ENCODE results near the gene MAP7D1. TPM values are rescaled to one million over a fixed set of nuclear protein-coding genes. Genes with fewer than 3 reads are reported as not detected.
A peak's percentile ranks its signal among the peaks of the same experiment; 100 is the strongest.
"Not testable (repeated sequence)": the region's sequence is repeated elsewhere in the genome, so short reads cannot be mapped to it uniquely, and the experiment has no call there.

The MAP7D1 gene
- total RNA-seq, 1 donor from 2014 or later, result 41.0 TPM

DNA sequence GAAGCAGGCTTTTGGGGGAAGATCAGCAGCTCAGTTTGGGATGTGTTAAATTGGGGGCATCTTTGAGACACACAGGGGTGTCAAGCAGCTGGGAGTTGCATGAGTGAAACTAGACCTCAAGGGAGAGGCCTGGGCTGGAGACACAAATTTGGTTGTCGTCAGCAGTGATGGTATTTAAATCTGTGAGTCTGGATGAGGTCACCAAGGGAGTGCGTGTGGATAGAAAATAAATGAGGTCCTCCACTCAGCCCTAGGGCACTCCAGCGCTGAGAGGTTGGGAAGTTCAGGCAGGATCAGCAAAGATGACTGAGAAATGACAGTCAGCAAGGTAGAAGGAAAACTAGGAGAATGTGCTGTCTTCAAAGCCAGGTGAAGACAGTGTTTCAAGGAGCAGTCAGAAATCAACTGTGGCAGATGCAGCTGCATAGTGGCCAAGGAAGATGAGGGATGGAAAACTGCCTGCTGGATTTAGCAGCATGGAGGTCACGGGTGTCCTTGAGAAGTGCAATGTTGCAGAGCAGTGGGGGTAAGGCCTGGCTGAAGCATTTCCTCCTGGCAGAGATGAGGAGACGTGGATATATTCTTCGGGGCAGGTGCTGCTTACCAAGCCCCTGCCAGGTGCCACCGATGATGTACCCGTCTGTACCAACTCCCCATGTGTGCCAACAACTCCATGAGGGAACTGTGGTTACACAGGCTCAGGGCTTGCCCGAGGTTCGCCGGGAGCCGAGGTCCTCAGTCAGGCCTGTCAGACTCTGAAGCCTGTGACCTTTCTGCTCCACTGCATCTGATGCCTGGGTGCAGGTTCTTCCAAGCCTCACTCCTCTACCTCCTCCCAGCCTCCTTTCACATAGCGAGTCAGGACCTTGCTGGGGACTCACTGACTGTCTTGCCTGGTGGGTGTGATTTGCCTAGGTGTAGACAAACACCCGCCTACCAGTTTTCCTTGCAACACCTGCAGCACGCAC lies 11.3 kb downstream of the MAP7D1 start:
- DNase-seq (ENCODE audit: low read depth in 2 of 2), result no peak

DNA sequence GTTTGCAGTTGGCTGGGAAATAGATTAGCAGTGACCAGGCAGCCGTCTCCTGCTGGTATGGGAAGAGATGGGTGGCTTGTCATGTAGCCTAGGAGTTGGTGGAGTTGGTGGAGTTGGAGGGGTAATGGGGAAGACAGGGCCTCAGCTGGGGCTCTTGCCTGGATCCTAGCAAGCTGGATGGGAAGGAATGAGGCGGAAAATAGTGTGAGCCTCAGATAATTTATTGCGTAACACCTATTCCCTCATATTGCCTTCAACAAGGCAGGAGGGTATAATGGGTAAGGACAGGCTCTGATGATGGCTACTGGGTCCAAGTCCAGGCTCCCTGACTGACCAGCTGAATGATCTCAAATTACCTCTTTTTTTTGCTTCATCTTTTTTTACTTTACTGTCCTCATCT lies 12.6 kb downstream of the MAP7D1 start:
- no peak for DNase-seq (ENCODE audit: low read depth in 2 of 2)

DNA sequence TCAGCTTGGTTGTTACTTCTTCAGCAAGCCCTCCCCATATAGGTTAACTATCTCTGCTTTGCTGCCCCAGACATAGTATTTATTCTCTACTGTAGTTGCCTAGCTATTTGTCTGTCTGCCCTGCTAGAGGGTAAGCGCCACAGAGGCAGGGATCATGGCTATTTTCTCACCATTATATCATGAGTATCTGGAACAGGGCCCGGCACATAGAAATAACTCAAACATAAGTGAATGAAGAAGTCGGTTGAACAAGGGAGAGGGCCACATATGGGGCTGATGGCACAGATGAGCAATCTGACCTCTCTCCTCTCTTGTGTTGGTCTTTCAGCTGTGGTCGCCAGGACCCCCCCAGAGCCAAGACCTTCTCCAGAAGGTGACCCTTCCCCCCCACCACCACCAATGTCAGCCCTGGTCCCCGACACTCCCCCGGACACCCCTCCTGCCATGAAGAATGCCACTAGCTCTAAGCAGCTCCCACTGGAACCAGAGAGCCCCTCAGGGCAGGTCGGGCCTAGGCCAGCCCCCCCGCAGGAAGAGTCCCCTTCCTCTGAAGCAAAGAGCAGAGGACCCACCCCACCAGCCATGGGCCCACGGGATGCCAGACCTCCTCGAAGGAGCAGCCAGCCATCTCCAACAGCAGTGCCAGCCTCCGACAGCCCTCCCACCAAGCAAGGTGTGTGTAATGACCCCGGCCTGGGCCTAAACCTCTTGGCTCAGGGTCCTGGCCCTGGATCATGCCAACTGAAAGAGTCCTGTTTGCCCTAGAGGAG lies 14.9 kb downstream of the MAP7D1 start:
- no peak for DNase-seq (ENCODE audit: low read depth in 2 of 2)

DNA sequence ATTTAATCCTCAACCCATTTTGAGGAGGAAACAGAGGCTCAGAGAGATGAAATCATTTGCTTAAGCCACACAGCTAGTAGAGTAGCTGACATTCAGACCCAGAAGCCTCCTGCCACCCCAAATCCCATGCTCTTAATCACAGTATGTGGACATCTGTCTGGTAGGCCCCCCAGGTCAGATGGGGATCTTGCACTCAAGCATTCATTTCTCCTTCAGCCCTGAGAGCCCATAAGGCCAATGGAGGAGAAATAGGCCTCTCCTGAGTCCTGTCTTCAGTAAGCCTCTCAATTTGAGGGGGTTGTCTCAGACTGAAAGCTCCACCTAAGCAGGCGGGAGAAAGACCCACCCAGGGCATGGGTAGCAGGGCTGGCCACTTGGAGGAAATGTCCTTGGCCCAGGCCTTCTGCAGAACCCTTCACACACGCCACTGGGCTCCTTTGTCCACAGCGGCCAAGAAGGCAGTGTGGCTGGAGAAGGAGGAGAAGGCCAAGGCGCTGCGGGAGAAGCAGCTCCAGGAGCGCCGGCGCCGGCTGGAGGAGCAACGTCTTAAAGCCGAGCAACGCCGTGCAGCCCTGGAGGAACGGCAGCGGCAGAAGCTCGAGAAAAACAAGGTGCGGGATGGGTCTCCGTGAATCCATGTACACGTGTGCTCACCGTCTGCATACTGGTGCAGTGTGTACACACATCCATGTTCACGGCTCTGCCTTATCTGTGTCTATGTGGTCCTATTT lies 16.2 kb downstream of the MAP7D1 start:
- no peak for DNase-seq (ENCODE audit: low read depth in 2 of 2)

DNA sequence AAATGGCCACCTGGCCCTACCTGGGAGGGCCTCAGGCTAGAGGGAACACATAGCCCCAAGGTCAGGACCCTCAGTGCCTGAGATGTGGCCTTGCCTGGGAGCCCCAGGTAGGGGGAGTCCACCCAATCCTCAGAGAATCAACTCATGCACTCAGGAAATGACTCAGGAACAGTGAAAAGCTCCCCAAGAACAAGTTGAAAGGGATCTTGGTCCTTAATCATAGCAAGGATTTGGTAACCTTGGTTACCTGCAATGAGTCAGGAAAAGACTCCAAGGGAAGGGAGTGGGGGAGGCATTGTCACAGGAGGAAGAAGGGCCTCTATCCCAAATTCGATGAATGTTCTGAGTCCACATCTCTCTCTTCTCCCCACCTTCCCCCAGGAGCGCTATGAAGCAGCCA lies 17.0 kb downstream of the MAP7D1 start:
- peak in 1 of 2 donors; percentile 59 for DNase-seq (ENCODE audit: low read depth in 2 of 2)

DNA sequence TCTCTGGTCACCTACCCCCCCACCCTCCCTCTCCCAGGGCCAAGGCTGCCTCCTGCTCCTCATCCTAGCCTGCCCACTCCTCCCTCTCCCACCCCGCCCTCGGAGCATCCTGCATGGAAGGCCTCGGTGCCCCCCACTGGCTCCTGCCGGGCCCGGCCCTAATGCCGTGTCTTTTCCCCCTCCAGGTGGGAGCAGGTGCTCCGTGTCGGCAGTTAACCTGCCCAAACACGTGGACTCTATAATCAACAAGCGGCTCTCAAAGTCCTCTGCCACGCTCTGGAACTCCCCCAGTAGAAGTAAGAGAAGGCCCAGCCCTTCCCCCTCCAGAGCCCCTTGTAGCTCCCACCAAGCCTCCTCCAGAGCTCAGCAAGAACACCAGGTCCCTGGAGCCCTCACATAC lies 18.8 kb downstream of the MAP7D1 start:
- no peak for DNase-seq (ENCODE audit: low read depth in 2 of 2)

DNA sequence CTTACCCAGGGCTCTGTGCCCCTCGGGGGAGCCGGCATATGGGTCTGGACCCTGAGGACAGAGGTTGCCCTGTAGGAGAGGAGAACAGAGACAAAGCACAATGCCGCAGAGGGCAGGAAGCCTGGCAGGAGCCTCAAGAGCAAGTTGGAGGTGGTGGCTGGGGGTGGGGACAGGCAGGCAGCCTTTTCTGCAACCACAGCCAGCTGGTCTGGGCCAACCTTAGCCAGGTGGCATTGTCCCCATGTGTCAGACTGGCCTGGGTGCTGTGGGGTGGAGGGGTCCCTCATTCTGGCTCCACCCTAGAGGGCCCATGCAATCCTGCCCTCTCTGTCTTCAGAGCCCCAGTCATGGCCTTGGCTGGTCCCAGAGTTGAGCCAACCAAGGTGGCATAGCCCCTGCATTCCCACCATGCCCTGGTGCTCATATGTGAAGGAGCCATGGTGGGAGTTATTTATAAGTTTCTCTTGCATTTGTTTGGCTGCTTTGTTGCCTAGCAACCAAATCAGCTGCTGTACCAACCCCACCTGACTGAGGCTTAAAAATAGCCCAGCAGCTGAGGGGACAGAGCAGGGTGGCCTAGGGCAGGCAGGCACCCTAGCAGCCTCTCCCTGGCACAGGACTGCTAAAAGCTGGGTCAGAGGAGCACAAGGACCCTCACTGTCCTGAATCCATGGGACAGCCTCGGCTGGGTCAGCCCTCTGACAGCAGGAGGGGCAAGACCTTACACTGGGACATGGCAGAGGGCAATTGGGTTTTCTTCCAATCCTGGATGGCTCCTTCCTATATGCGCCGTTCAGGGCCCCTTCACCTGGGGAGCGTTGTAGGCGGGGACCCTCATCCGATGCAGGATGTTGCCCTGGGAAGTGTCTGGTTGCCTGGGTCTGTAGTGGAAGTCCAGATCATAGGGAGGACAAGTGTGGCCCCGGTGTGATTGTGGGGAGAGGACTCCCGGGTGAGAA lies 19.5 kb downstream of the MAP7D1 start:
- DNase-seq (ENCODE audit: low read depth in 2 of 2), result peak in 1 of 2 donors; percentile 56

DNA sequence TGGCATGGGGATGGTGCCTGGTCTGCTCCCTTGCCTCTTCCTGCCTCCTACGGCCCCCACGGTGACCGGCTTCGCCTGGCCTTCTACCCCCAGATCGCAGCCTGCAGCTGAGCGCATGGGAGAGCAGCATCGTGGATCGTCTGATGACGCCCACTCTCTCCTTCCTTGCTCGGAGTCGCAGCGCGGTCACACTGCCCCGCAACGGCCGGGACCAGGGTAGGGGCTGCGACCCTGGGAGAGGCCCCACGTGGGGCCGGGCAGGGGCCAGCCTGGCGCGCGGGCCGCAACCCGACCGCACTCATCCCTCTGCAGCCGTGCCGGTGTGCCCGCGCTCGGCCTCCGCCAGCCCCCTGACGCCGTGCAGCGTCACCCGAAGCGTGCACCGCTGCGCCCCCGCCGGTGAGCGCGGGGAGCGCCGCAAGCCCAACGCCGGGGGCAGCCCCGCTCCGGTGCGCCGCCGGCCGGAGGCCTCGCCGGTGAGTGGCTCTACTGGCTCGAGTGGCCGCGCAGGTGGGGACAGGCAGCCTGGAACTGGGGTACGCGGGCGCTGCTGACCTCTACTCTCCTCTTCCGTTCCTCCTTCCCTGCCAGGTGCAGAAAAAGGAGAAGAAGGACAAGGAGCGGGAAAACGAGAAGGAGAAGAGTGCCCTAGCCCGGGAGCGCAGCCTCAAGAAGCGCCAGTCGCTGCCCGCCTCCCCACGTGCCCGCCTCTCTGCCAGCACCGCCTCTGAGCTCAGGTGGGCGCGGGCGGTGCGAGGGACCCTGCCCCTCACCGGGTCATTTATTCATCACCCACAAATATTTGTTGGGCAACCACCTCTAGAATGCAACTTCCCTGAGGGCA lies 20.4 kb downstream of the MAP7D1 start:
- DNase-seq (ENCODE audit: low read depth in 2 of 2), result no peak

DNA sequence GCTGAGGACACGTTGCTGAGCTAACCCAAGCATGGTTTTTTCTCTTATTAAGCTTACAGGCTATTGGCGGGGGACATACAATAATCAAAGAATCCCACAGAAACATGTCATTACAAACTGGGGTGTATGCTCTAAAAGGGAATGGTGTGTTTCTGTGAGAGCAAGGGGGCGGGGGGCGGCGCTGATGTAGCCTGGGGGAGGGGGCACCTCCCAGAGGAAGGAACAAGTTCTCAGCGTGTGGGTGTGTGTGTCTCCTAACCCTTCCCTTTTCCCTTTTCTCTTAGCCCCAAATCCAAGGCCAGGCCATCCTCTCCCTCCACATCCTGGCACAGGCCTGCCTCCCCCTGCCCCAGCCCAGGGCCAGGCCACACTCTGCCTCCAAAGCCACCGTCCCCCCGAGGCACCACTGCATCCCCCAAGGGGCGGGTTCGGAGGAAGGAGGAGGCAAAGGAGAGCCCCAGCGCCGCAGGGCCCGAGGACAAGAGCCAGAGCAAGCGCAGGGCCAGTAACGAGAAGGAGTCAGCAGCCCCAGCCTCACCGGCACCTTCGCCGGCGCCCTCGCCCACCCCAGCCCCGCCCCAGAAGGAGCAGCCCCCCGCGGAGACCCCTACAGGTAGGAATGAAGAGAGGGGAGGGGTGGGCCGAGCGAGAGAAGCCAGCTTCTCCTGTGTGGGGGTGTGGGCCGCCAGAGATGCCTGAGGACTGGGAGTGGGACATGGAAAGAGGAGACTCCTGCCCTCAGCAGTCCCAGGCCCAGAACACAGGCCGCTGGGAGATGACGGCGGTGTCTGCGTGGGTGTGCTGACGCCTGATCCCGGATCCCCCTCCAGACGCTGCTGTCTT lies 21.9 kb downstream of the MAP7D1 start:
- DNase-seq (ENCODE audit: low read depth in 2 of 2), result no peak

DNA sequence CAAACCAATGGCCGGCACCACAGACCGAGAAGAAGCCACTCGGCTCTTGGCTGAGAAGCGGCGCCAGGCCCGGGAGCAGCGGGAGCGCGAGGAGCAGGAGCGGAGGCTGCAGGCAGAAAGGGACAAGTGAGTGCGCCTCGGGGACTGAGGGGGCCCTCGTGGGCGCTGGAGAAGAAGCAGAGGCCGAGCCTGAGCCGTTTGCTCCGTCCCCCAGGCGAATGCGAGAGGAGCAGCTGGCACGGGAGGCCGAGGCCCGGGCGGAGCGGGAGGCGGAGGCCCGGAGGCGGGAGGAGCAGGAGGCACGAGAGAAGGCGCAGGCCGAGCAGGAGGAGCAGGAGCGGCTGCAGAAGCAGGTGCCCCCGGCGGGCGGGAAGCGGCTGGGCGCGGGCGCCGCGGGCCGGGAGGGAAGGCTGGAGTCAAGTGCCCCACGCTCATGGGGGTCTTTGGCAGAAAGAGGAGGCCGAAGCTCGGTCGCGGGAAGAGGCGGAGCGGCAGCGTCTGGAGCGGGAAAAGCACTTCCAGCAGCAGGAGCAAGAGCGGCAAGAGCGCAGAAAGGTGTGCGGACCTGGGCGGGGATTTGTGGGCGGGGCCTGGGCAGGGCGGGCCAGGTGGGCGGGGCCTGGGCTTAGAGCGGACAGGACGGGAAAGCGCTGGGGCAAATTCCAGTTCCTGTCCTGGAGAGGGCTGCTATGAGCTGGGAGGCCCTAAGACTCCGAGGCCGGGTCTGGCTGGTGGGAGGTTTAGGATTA lies 22.7 kb downstream of the MAP7D1 start:
- no peak for DNase-seq (ENCODE audit: low read depth in 2 of 2)

DNA sequence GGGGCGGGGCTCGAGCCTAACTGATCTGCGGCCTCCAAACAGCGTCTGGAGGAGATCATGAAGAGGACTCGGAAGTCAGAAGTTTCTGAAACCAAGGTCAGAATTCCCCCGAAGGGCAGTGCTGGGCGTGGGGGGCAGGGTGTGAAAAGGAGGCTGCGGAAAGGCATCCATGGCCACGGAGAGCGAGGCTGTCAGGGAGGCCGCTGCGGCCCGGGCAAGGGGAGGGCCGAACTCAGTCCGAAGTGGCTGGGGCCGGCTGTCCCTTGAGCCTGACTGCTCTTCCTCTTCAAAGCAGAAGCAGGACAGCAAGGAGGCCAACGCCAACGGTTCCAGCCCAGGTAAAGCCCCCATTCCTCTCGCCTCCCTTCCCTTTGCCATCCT lies 23.2 kb downstream of the MAP7D1 start:
- no peak for DNase-seq (ENCODE audit: low read depth in 2 of 2)

DNA sequence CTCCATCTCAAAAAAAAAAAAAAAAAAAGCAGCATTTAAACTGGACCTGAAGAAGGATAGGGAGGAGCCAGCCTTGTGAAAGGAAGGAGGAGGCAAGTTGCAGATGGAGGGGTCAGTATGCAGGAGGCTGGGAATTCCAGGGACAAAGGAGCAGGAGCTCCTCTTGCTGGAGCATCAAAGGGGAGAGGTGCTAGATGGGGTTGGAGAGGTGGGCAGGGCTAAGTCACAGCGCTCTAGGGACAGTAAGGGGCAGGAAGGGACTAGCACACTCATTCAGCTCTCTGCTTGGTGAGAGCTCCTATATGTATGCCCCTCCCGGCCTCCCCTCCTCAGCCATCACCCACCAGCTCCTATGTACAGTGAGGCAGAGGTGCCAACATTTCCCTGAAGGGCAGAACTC lies 26.8 kb downstream of the MAP7D1 start:
- DNase-seq (ENCODE audit: low read depth in 2 of 2), result no peak

DNA sequence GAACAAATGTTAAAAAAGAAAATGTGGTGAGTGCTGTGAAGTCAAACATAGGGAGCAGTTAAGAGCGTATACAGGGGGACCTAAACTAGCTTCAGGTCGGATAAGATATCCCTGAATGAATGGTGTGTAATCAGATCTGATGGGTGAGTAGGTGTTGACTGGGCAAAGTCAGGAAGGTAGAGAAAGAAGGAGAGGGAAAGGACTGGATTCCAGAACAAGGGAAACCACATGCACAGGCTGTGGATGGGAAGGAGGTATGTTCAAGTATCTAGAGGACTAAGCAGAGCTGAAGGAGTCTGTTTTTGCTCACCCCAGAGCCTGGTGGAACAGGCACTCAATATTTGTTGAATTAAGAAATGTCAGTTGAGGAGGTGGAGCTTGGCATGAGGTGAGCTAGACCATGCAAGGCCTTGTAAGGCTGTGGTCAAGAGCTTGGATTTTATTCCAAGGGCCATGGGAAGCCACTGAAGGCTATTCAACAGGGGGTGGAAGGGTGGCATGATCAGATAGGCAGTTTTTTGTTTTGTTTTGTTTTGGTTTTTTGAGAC lies 27.4 kb downstream of the MAP7D1 start:
- DNase-seq (ENCODE audit: low read depth in 2 of 2), result no peak

DNA sequence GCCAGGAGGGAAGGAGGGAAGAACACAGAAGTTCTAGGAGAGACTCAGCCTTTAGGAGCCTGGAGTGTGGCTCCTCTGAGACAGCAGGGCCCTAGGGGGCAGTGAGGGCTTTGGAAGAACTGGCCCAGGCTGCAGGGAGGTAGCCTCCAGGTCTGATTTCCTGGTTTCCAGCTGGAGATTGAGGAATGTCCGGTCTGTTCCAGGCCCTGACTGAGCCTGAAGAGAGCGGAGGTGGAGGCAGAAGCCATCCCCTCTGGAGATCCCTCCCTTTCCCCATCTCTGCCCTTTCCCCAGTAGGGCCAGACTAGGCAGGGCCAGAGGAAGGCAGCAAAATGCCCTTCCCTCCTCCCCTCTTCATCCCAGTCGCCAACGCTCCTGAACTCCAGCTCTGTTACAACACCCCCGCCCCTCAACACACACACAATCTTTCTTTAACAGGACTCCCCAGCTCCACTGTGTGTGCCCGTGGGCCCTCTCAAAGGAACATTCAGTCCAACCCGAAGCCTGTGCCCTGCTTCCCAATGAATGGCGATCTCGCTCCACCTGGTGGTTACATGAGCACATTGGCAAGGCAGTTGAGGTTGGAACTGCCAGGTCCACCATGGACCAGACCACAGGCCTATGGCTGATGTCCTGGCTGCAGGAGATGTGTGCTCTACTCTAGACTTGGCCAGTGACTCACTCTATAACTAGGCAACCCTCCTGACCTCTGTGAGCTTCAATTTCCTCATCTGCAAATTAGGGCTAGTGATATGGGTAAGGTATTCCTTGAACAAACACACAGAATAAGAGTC lies 32.0 kb downstream of the MAP7D1 start:
- DNase-seq (ENCODE audit: low read depth in 2 of 2), result peak; percentile 87 to 93

DNA sequence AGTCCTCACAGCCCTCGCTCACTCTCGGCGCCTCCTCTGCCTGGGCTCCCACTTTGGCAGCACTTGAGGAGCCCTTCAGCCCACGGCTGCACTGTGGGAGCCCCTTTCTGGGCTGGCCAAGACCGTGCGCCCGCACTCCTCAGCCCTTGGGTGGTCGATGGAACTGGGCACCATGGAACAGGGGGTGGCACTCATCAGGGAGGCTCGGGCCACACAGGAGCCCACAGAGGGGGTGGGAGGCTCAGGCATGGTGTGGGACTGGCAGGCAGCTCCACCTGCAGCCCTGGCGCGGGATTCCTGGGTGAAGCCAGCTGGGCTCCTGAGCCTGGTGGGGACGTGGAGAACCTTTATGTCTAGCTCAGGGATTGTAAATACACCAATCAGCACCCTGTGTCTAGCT lies 40.8 kb downstream of the MAP7D1 start:
- DNase-seq (ENCODE audit: low read depth in 2 of 2), result not testable (repeated sequence)

DNA sequence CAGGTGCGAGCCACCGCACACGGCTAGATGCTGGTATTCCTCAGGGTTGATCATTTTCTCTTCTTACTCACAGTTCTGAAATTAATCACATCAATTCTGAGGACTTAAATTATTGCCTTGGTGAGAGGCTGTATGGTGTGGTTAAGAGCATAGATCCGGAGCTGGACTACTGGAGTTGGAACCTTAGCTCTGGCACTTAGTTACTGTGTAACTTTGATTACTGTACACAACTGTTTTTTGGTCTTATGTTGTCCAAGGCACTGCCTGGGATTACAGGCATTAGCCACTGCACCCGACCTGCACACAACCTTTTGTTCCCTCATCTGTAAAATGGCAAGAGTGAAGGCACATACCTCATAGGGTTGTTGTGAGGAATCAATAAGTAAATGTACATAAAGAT lies 42.7 kb downstream of the MAP7D1 start:
- DNase-seq (ENCODE audit: low read depth in 2 of 2), result no peak
